Measurements from ENCODE around the gene LIN37. TPM values are rescaled to one million over a fixed set of nuclear protein-coding genes. Genes with fewer than 3 reads are reported as not detected.
A peak's percentile ranks its signal among the peaks of the same experiment; 100 is the strongest.

Gene LIN37
- total and polyA plus RNA-seq, 2 experiments from 2014 or later, result 4.3 to 6.8 TPM

GRCh38 chr19:35782589-35782988 lies 34.2 kb downstream of the LIN37 start:
- Histone ChIP-seq H3K27me3 (ENCODE audit: insufficient read depth) (0 out of 2 replicates have a peak, but pooled peaks cover 3% of the 10 kb centered on the region), H4K20me1 (replicated peaks; ENCODE audit: insufficient read depth) (no peaks in the 10 kb centered on the region), H3K79me2 (replicated peaks; ENCODE audit: insufficient read depth) (no peaks in the 10 kb centered on the region), H3F3A (replicated peaks; ENCODE audit: low read depth) (0 out of 2 replicates have a peak, but pooled peaks cover 3% of the 10 kb centered on the region), H3K36me3 (ENCODE audit: insufficient read depth) (no peaks in the 10 kb centered on the region), H3K4me3 (no peak overlapping the region), H3K9me2 (ENCODE audit: insufficient read depth) (no peaks in the 10 kb centered on the region), H3K27ac (ENCODE audit: low read depth) (no peak overlapping the region), H2AFZ (no peak overlapping the region), H3K4me1 (ENCODE audit: insufficient read depth) (peaks cover 15% of the 10 kb centered on the region), H3K4me2 (no peak overlapping the region)
- H3K36me3 Mint-ChIP-seq (ENCODE audit: low read depth), result peaks cover 6% of the 10 kb centered on the region; the same call in 1 of the 3 replicates
- H3K4me1 Mint-ChIP-seq, result peaks cover 35% of the 10 kb centered on the region
- H3K27ac Mint-ChIP-seq, result no peak overlapping the region
- no peak for ATAC-seq
- no peaks in the 10 kb centered on the region for H3K9me3 Mint-ChIP-seq
- TF ChIP-seq ZNF331 (CRISPR knock-in tag; IDR thresholded peaks at IDR 0.05; ENCODE audit: low read depth), result no peak
- TF ChIP-seq ETS1 (IDR thresholded peaks at IDR 0.05), result no peak
- no peak for TF ChIP-seq STAT1 (IDR thresholded peaks at IDR 0.05; ENCODE audit: unreplicated experiment)
- TF ChIP-seq REST (IDR thresholded peaks at IDR 0.05; ENCODE audit: unreplicated experiment), result no peak
- TF ChIP-seq, protein P1, sequence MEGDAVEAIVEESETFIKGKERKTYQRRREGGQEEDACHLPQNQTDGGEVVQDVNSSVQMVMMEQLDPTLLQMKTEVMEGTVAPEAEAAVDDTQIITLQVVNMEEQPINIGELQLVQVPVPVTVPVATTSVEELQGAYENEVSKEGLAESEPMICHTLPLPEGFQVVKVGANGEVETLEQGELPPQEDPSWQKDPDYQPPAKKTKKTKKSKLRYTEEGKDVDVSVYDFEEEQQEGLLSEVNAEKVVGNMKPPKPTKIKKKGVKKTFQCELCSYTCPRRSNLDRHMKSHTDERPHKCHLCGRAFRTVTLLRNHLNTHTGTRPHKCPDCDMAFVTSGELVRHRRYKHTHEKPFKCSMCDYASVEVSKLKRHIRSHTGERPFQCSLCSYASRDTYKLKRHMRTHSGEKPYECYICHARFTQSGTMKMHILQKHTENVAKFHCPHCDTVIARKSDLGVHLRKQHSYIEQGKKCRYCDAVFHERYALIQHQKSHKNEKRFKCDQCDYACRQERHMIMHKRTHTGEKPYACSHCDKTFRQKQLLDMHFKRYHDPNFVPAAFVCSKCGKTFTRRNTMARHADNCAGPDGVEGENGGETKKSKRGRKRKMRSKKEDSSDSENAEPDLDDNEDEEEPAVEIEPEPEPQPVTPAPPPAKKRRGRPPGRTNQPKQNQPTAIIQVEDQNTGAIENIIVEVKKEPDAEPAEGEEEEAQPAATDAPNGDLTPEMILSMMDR (conservative IDR thresholded peaks at IDR 0.05; ENCODE audit: low read depth in 2 of 2), result no peak
- H3K27me3 Mint-ChIP-seq (ENCODE audit: insufficient read depth, low read depth, poor library complexity), result peaks cover 25% of the 10 kb centered on the region
- no peak for DNase-seq (ENCODE audit: low spot score)
- H3K4me3 Mint-ChIP-seq, result no peak overlapping the region; the same call in 2 of the 3 replicates

DNA sequence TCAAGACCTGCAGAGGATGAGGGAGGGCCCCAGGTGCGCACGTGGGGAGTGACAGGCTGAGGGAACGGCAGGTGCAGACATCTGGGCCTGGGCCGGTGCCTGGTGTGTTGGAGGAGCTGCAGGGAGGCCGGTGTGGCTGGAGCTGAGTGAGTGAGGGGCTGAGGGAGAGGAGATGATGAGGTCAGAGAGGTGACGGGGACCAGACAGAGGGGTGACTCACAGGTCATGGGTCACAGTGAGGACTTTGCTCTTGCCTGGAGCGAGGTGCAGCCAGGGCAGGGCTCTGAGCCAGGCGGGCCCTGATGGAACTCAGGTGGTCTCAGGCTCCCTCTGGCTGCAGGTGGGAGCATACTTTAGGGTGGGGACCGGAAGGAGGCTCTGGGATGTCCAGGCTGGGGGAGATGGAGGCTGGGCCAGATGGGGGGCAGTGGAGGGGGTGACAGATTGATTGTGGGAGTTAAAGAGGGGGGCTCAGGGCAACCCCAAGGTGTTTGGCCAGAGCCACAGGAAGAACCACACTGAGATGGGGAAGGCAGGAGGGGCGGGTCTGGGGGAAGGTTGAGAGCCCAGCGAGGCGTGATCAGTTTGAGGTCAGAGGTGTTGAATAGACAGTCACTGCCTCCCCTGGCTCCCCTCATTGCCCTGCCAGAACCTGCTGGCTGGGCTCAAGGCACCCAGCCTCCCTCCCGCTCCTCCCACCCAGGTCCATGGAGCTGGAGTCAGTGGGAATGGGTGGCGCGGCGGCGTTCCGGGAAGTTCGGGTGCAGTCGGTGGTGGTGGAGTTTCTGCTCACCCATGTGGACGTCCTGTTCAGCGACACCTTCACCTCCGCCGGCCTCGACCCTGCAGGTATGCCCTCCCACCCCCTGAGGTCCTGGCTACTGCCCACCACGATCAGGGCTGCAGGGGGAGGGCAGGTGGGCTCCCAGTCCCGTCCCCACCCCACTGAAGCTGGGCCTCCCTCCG lies 35.4 kb downstream of the LIN37 start:
- ATAC-seq (peak; percentile 44), DNase-seq (ENCODE audit: low spot score) (peak; percentile 73)
- peaks cover 6% of the 10 kb centered on the region; the same call in 1 of the 3 replicates for H3K36me3 Mint-ChIP-seq (ENCODE audit: low read depth)
- H3K9me2 ChIP-seq (ENCODE audit: insufficient read depth), result no peaks in the 10 kb centered on the region
- H3F3A ChIP-seq (replicated peaks; ENCODE audit: low read depth), result 0 out of 2 replicates have a peak, but pooled peaks cover 7% of the 10 kb centered on the region
- H3K27ac ChIP-seq (ENCODE audit: low read depth), result no peak overlapping the region
- H3K4me1 Mint-ChIP-seq, result peaks cover 33% of the 10 kb centered on the region
- H3K4me3 Mint-ChIP-seq, result peak overlapping the region; percentile 59
- H3K79me2 ChIP-seq (replicated peaks; ENCODE audit: insufficient read depth), result no peaks in the 10 kb centered on the region
- no peaks in the 10 kb centered on the region for H4K20me1 ChIP-seq (replicated peaks; ENCODE audit: insufficient read depth)
- no peak overlapping the region for H2AFZ ChIP-seq
- H3K27me3 Mint-ChIP-seq (ENCODE audit: insufficient read depth, low read depth, poor library complexity), result peaks cover 24% of the 10 kb centered on the region
- H3K4me1 ChIP-seq (ENCODE audit: insufficient read depth), result peaks cover 12% of the 10 kb centered on the region
- no peaks in the 10 kb centered on the region for H3K36me3 ChIP-seq (ENCODE audit: insufficient read depth)
- H3K4me3 ChIP-seq, result peak overlapping the region; percentile 77
- peak overlapping the region; percentile 5; the same call in 1 of the 2 replicates for H3K27ac Mint-ChIP-seq
- H3K9me3 Mint-ChIP-seq, result no peaks in the 10 kb centered on the region
- no peaks in the 10 kb centered on the region for H3K27me3 ChIP-seq (ENCODE audit: insufficient read depth)
- H3K4me2 ChIP-seq, result peak overlapping the region; percentile 96
- TF ChIP-seq EZH2 (IDR thresholded peaks at IDR 0.05; ENCODE audit: low read depth, unreplicated experiment) (no peak), EZH2phosphoT487 (IDR thresholded peaks at IDR 0.05; ENCODE audit: unreplicated experiment) (no peak), ZNF114 (CRISPR knock-in tag; IDR thresholded peaks at IDR 0.05) (no peak), REST (IDR thresholded peaks at IDR 0.05; ENCODE audit: unreplicated experiment) (no peak), ETS1 (IDR thresholded peaks at IDR 0.05) (no peak), POLR2AphosphoS5 (IDR thresholded peaks at IDR 0.05; ENCODE audit: low read depth) (no peak)

Measured in GM23338 (cell line).